Measurements from ENCODE around the gene GLI2.

DNA sequence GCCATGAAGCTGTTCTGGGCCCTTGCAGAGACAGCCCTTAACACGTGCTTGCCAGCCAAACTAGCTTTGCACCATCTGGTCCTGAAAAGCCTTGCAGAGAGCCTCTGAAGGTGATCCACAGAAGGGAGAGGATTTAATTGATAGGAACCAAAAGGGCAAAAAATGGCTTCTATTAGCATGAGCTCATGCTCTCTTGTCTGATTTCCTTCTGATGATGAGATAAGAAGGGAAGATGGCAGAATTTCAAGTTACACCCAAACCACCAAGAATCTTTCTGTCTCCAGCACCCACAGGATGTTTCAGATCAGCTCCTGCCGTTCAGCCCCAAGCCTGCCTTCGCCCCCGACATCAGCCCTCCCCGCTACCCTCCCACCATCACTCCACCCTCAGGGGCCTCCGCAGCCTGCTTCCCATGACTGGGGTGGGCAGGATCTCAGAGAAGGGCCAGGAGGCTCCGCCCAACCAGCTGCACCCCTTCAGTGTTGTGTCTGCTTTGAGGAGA, 23.4 kb upstream of the GLI2 start:
- TF ChIP-seq, protein P1, sequence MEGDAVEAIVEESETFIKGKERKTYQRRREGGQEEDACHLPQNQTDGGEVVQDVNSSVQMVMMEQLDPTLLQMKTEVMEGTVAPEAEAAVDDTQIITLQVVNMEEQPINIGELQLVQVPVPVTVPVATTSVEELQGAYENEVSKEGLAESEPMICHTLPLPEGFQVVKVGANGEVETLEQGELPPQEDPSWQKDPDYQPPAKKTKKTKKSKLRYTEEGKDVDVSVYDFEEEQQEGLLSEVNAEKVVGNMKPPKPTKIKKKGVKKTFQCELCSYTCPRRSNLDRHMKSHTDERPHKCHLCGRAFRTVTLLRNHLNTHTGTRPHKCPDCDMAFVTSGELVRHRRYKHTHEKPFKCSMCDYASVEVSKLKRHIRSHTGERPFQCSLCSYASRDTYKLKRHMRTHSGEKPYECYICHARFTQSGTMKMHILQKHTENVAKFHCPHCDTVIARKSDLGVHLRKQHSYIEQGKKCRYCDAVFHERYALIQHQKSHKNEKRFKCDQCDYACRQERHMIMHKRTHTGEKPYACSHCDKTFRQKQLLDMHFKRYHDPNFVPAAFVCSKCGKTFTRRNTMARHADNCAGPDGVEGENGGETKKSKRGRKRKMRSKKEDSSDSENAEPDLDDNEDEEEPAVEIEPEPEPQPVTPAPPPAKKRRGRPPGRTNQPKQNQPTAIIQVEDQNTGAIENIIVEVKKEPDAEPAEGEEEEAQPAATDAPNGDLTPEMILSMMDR (IDR thresholded peaks at IDR 0.05), result no peak
- TF ChIP-seq MYC (IDR thresholded peaks at IDR 0.05; ENCODE audit: borderline replicate concordance, low read length) (no peak), FOSB (CRISPR knock-in tag; IDR thresholded peaks at IDR 0.05) (no peak), TFCP2L1 (CRISPR knock-in tag; IDR thresholded peaks at IDR 0.05) (no peak)

Data from A549 (cell line).